Suprapubic skin (tissue), 4 donors: ENCODE measurements around the gene AJAP1. TPM values are rescaled to one million over a fixed set of nuclear protein-coding genes. Genes with fewer than 3 reads are reported as not detected.

Experiments
- DNase-seq, 2 donors: peaks; one replicate each; pipeline ENCODE4 v3.0.0-alpha.2; 2019; ENCODE audit warnings: low spot score in 2 of 2
- H3K27ac ChIP-seq: fragments of 200-600 bp; sonication (generic); one replicate; pipeline ENCODE4 v1.5.1; 2019
- H3K27me3 ChIP-seq: fragments of 200-600 bp; sonication (generic); one replicate; pipeline ENCODE4 v1.5.1; 2019
- H3K36me3 ChIP-seq: fragments of 200-600 bp; sonication (generic); one replicate; pipeline ENCODE4 v1.5.1; 2019
- H3K4me1 ChIP-seq: fragments of 200-600 bp; sonication (generic); one replicate; pipeline ENCODE4 v1.5.1; 2019
- H3K4me3 ChIP-seq: fragments of 200-600 bp; sonication (generic); one replicate; pipeline ENCODE4 v1.5.1; 2019; ENCODE audit warnings: mild to moderate bottlenecking
- H3K9me3 ChIP-seq: fragments of 200-600 bp; sonication (generic); one replicate; pipeline ENCODE4 v1.5.1; 2019
- EP300 ChIP-seq: sonication (generic); formaldehyde crosslinking; IDR thresholded peaks from one replicate; pipeline ENCODE4 v1.6.1; 2017; ENCODE audit warnings: antibody characterized with exemption
- POLR2A ChIP-seq, 2 donors: fragments of 450-650 bp; IDR thresholded peaks; one replicate each; pipeline ENCODE4 v1.6.1; 2017; ENCODE audit warnings: antibody characterized with exemption in 2 of 2, mild to moderate bottlenecking in 2 of 2, moderate library complexity in 2 of 2
- POLR2AphosphoS5 ChIP-seq, 3 donors: sonication (generic); formaldehyde crosslinking; IDR thresholded peaks; one replicate each; pipeline ENCODE4 v1.6.1; 2017; ENCODE audit warnings: antibody characterized with exemption in 3 of 3
- WGBS: methylation state at CpG from one replicate; pipeline ENCODE4 v1.1.5; 2018; 5-methylcytosine and 5-hydroxymethylcytosine counted together
- total RNA-seq, 4 donors: library from RNA; depleted of rRNA; stranded (reverse); fragments of >200 nt; gene quantifications; one replicate each; pipeline ENCODE4 v1.1.0, GENCODE V29; 2016
- TF ChIP-seq, protein P1 (sequence below), 2 donors: fragments of 200-600 bp in 1 of 2; fragments of 450-650 bp in 1 of 2; sonication (generic) in 1 of 2; IDR thresholded peaks; one replicate each; pipeline ENCODE4 v1.5.1; 2016 to 2019; ENCODE audit warnings: antibody characterized with exemption in 2 of 2, mild to moderate bottlenecking in 1 of 2, moderate library complexity in 1 of 2

The AJAP1 gene
- total RNA-seq, 4 donors from 2014 or later, result 0.11 to 2.3 (median 0.80) TPM

DNA sequence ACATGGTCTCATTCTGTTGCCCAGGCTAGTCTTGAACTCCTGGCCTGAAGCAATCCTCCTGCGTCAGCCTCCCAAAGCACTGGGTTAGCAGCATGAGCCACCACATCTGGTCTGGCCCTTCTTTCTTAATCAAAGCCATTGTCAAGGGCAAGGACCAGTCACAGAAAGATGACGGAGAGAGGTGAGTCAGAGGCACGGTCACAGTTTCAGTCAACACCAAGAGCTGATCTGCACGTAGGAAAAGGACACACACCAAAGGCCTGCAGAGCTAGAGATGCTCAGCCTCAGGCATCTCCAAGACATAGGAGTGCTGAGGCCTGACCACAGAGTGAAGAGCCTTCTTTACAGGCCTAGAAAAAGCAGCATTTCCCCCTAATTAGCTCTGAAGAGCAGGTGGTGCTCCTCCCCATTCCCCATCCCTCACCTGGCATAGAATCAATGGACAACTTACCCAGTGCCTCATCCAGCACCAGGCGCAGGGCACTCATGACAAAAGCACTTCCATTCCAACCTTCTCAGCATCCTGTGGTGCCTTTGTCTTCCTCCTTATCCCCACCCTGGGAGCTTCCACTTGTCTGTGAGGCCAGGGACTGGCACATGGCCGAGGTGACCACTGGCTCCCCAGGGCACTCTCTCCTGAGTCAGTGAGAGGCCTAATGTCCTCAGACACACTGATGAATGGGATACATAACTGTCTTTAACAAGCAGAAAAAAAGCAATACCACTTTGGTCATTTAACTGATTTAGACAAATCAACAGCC lies 139.8 kb downstream of the AJAP1 start:
- Histone ChIP-seq H3K27me3 (no peaks in the 10 kb centered on the region), H3K27ac (no peak overlapping the region), H3K36me3 (no peaks in the 10 kb centered on the region), H3K4me3 (no peak overlapping the region), H3K4me1 (no peaks in the 10 kb centered on the region), H3K9me3 (no peaks in the 10 kb centered on the region)
- no peak for DNase-seq
- TF ChIP-seq POLR2AphosphoS5 (IDR thresholded peaks at IDR 0.05) (no peak), EP300 (no peak), POLR2A (IDR thresholded peaks at IDR 0.05) (no peak)
- TF ChIP-seq, protein P1, sequence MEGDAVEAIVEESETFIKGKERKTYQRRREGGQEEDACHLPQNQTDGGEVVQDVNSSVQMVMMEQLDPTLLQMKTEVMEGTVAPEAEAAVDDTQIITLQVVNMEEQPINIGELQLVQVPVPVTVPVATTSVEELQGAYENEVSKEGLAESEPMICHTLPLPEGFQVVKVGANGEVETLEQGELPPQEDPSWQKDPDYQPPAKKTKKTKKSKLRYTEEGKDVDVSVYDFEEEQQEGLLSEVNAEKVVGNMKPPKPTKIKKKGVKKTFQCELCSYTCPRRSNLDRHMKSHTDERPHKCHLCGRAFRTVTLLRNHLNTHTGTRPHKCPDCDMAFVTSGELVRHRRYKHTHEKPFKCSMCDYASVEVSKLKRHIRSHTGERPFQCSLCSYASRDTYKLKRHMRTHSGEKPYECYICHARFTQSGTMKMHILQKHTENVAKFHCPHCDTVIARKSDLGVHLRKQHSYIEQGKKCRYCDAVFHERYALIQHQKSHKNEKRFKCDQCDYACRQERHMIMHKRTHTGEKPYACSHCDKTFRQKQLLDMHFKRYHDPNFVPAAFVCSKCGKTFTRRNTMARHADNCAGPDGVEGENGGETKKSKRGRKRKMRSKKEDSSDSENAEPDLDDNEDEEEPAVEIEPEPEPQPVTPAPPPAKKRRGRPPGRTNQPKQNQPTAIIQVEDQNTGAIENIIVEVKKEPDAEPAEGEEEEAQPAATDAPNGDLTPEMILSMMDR (IDR thresholded peaks at IDR 0.05), result no peak
- 92% methylated on average over 6 of the region's 6 CpGs for WGBS

DNA sequence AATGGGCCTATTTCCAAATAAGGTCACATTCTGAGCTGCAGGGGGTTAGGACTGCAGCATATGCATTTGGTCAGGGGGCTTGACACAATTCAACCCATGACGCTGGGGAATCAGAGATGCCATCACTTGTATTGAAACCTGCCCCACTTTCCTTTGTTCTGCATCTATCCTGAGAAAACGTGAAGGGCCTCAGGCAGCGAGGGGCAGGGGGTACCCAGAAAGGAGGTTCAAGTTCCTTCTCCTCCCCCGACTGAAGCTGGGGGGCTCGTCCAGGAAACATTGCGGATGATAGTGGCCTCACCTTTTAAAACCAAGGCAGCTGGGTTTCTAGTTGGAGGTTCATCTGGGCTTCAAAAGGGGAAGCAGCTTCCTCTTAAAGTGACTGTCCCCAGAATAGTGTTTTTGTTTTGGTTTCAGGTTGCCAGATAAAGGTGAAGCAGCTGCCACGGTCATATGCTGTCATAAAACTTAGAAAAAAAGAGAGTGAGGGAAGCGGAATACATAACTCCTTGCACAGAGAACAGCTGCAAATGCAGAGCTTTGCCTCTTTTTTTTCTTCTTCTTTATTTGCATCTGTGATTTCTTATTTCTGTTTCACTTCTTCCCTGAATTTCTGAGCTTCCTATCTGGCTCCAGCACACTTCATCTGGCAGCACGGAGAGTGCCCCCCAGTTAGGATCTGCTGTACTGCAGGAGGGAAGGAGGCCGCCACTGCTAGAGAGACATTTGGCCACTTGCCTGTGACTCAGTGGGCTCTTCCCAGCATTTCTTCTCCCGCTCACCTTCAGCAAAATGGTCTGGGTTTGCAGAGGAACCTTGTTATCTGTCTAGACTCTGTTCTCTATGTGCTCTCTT lies 142.0 kb downstream of the AJAP1 start:
- Histone ChIP-seq H3K4me1 (no peaks in the 10 kb centered on the region), H3K27me3 (peaks cover 6% of the 10 kb centered on the region), H3K9me3 (no peaks in the 10 kb centered on the region), H3K36me3 (no peaks in the 10 kb centered on the region), H3K4me3 (no peak overlapping the region), H3K27ac (no peak overlapping the region)
- WGBS, result 71% methylated on average over 11 of the region's 11 CpGs
- DNase-seq, result no peak
- TF ChIP-seq POLR2A (IDR thresholded peaks at IDR 0.05), result no peak
- no peak for TF ChIP-seq POLR2AphosphoS5 (IDR thresholded peaks at IDR 0.05)
- TF ChIP-seq, protein P1 (IDR thresholded peaks at IDR 0.05), result no peak

DNA sequence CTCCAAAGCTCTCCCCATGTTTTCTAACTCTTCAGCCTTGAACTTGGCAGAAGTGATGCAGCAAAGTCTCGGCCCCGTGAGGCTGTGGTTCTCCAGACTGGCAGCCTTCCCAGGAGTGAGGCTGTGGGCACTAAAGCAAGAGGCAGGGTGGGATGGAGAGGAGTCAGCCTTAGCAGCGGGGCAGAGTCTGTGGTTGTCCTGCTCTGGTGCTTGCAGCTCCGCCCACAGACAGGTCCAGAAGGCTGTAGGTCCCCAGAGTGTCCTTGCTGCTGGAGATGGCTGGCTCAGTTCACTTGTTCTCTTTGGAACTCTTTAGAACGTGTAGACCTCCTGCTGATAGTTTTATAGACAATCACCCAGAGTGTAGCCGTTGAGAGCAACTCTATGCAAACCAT lies 142.6 kb downstream of the AJAP1 start:
- H3K4me1 ChIP-seq, result no peaks in the 10 kb centered on the region
- DNase-seq, result no peak

DNA sequence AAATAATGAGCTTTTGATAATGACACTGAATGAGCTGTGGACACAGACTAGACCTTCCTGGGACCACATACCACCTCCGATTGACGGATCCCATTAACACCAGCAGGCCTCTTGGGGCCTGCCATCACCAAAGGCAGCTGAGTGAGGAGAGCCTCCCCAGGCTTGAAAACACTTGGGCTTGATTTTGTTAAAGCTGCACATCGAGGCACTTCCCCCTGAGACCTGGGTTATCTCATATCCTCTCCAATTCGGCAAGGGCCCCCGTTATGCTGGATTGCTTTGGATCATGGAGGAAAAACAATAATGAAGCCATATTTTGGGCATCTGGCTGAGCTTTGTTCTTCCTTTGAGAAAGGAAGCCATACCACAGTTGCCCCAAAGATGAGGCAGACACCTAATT lies 143.0 kb downstream of the AJAP1 start:
- Histone ChIP-seq H3K27me3 (peaks cover 6% of the 10 kb centered on the region), H3K36me3 (no peaks in the 10 kb centered on the region), H3K27ac (no peak overlapping the region), H3K4me1 (no peaks in the 10 kb centered on the region), H3K4me3 (no peak overlapping the region), H3K9me3 (no peaks in the 10 kb centered on the region)
- 85% methylated on average over 5 of the region's 5 CpGs for WGBS
- no peak for DNase-seq
- no peak for TF ChIP-seq POLR2AphosphoS5 (IDR thresholded peaks at IDR 0.05)

More for the DNA sequence above, 142.6 kb downstream of the AJAP1 start:
- no peak overlapping the region for H3K4me3 ChIP-seq
- peaks cover 6% of the 10 kb centered on the region for H3K27me3 ChIP-seq
- TF ChIP-seq, protein P1 (IDR thresholded peaks at IDR 0.05), result no peak
- no peak for TF ChIP-seq EP300
- no peak for TF ChIP-seq POLR2A (IDR thresholded peaks at IDR 0.05)
- TF ChIP-seq POLR2AphosphoS5 (IDR thresholded peaks at IDR 0.05), result no peak
- H3K27ac ChIP-seq, result no peak overlapping the region
- whole genome bisulfite sequencing, result 76% methylated on average over 6 of the region's 6 CpGs
- H3K9me3 ChIP-seq, result no peaks in the 10 kb centered on the region
- H3K36me3 ChIP-seq, result no peaks in the 10 kb centered on the region

DNA sequence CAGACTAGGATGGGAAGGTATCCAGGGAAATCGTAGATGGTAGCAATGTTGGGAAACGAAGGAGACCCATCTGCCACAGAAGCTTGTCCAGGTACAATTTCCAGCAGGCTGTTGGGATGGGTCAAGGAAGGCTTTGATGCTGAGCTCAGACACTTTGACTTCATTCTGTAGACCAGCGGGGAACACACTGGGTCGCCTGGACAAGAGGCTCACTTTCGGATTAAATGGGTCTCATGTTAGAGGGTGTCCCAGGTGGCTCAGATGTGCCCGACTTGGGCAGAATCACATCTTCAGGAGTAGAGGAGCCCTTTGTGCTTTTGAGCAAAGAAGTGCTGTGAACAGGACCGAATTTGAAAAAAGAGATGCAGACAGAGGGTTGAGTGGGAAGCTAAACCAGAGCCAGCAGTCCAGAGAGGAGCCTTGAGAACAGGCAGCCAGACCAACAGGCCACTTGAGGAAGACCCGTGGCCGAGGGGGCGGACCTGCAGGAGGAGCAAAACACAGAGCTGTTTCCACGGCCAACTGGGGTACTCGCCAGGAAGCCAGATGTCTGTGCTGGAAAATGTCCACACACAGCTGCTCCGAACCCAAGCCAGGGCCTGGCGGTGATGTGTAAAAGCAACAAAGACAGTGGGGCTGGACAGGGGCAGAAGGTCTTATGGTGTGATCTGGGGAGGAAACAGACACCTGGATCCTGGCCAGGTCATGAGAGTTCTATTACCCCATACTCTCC lies 146.9 kb downstream of the AJAP1 start:
- no peak for DNase-seq
- H3K27ac ChIP-seq, result no peak overlapping the region
- H3K36me3 ChIP-seq, result no peaks in the 10 kb centered on the region
- H3K4me1 ChIP-seq, result no peaks in the 10 kb centered on the region
- WGBS, result 65% methylated on average over 12 of the region's 14 CpGs
- H3K9me3 ChIP-seq, result no peaks in the 10 kb centered on the region
- no peak overlapping the region for H3K4me3 ChIP-seq
- TF ChIP-seq, protein P1 (IDR thresholded peaks at IDR 0.05), result no peak
- no peak for TF ChIP-seq EP300
- TF ChIP-seq POLR2A (IDR thresholded peaks at IDR 0.05), result no peak
- no peak for TF ChIP-seq POLR2AphosphoS5 (IDR thresholded peaks at IDR 0.05)
- peaks cover 11% of the 10 kb centered on the region for H3K27me3 ChIP-seq
